NCI-H1048 (cell line): Measurements from ENCODE around the gene OR6M1.

Source experiments
- DNase-seq: peaks from one replicate; lab custom pipeline; 2025; lab: John Stamatoyannopoulos, UW

OR6M1 gene

GRCh38 chr11:123806249-123806648 is at the start of gene OR6M1:
Gene OR6M1 (minus strand): TSS chr11:123806349. CDS start chr11:123806349, 0 bp downstream.
- no peak for DNase-seq

- DNase-seq, result no peak
These were observed 46.9 kb upstream of the OR6M1 start for GRCh38 chr11:123853038-123853437.

GRCh38 chr11:123852321-123852720 is 46.2 kb upstream of the OR6M1 start:
- DNase-seq, result no peak

GRCh38 chr11:123851110-123851509 is 45.0 kb upstream of the OR6M1 start:
- no peak for DNase-seq

- DNase-seq, result no peak
These were observed 35.0 kb upstream of the OR6M1 start for GRCh38 chr11:123841174-123841573.

- no peak for DNase-seq
These were observed 33.0 kb upstream of the OR6M1 start for GRCh38 chr11:123839131-123839530.

- DNase-seq, result no peak
These were observed 32.5 kb upstream of the OR6M1 start for GRCh38 chr11:123838659-123839058.

GRCh38 chr11:123838199-123838598 is 32.0 kb upstream of the OR6M1 start:
- no peak for DNase-seq

GRCh38 chr11:123833095-123833494 is 26.9 kb upstream of the OR6M1 start:
- no peak for DNase-seq

GRCh38 chr11:123829745-123830144 is 23.6 kb upstream of the OR6M1 start:
- DNase-seq, result no peak

- no peak for DNase-seq
These were observed 16.4 kb upstream of the OR6M1 start for GRCh38 chr11:123822599-123822998.

- no peak for DNase-seq
These were observed 15.9 kb upstream of the OR6M1 start for GRCh38 chr11:123822032-123822431.

- no peak for DNase-seq
These were observed 9.0 kb upstream of the OR6M1 start for GRCh38 chr11:123815122-123815521.

- DNase-seq, result no peak
These were observed 4.4 kb downstream of the OR6M1 start for GRCh38 chr11:123801765-123802164.

- DNase-seq, result no peak
These were observed 6.1 kb downstream of the OR6M1 start for GRCh38 chr11:123800036-123800435.

GRCh38 chr11:123799438-123799837 is 6.7 kb downstream of the OR6M1 start:
- no peak for DNase-seq

GRCh38 chr11:123798513-123799252 is 7.5 kb downstream of the OR6M1 start:
- DNase-seq, result no peak

- DNase-seq, result no peak
These were observed 8.1 kb downstream of the OR6M1 start for GRCh38 chr11:123798079-123798478.

GRCh38 chr11:123797541-123797940 is 8.6 kb downstream of the OR6M1 start:
- no peak for DNase-seq

GRCh38 chr11:123797114-123797513 is 9.0 kb downstream of the OR6M1 start:
- no peak for DNase-seq

- DNase-seq, result no peak
These were observed 9.9 kb downstream of the OR6M1 start for GRCh38 chr11:123796226-123796625.

- DNase-seq, result no peak
These were observed 22.6 kb downstream of the OR6M1 start for GRCh38 chr11:123783536-123783935.

- DNase-seq, result no peak
These were observed 27.6 kb downstream of the OR6M1 start for GRCh38 chr11:123778511-123778910.
